H9 (cell line): ENCODE measurements around the gene EPB41. TPM values are rescaled to one million over a fixed set of nuclear protein-coding genes. Genes with fewer than 3 reads are reported as not detected.

Experiments used
- DNase-seq: peaks from one replicate; pipeline ENCODE4 v3.0.0-alpha.2; 2017
- H2AFZ ChIP-seq: one replicate; pipeline ENCODE4 v1.6.1; 2013; ENCODE audit warnings: mild to moderate bottlenecking, low read length, control low read depth, moderate library complexity
- H2AK5ac ChIP-seq: 2 replicates; pipeline ENCODE4 v1.6.1; 2013; ENCODE audit warnings: low read length, control low read depth, mixed read lengths; ENCODE audit not compliant: insufficient read length
- H2BK120ac ChIP-seq: one replicate; pipeline ENCODE4 v1.6.1; 2013; ENCODE audit warnings: low read depth, mild to moderate bottlenecking, low read length, control low read depth, inconsistent platforms; ENCODE audit not compliant: poor library complexity, severe bottlenecking
- H2BK12ac ChIP-seq: 2 replicates; pipeline ENCODE4 v1.6.1; 2013; ENCODE audit warnings: low read length, control low read depth, mixed read lengths, low read depth; ENCODE audit not compliant: insufficient read length
- H2BK15ac ChIP-seq: 2 replicates; pipeline ENCODE4 v1.6.1; 2013; ENCODE audit warnings: low read depth, low read length, control low read depth
- H2BK20ac ChIP-seq: one replicate; pipeline ENCODE4 v1.6.1; 2013; ENCODE audit warnings: low read depth, mild to moderate bottlenecking, low read length, control low read depth, inconsistent platforms; ENCODE audit not compliant: poor library complexity, severe bottlenecking
- H2BK5ac ChIP-seq: 2 replicates; pipeline ENCODE4 v1.6.1; 2013; ENCODE audit warnings: low read length, control low read depth, mixed read lengths; ENCODE audit not compliant: insufficient read length
- H3K14ac ChIP-seq: 2 replicates; pipeline ENCODE4 v1.6.1; 2013; ENCODE audit warnings: low read length, control low read depth; ENCODE audit not compliant: insufficient read depth
- H3K18ac ChIP-seq: 2 replicates; pipeline ENCODE4 v1.6.1; 2013; ENCODE audit warnings: low read depth, mild to moderate bottlenecking, mixed read lengths, low read length, control low read depth; ENCODE audit not compliant: insufficient read length
- H3K23ac ChIP-seq: 2 replicates; pipeline ENCODE4 v1.6.1; 2013; ENCODE audit warnings: low read length, control low read depth, mixed read lengths, low read depth; ENCODE audit not compliant: insufficient read length
- H3K23me2 ChIP-seq: 2 replicates; pipeline ENCODE4 v1.6.1; 2013; ENCODE audit warnings: low read depth, mild to moderate bottlenecking, mixed read lengths, low read length, control low read depth; ENCODE audit not compliant: insufficient read length, poor library complexity, severe bottlenecking
- H3K27ac ChIP-seq: 2 replicates; pipeline ENCODE4 v1.5.1; 2013; ENCODE audit warnings: low read length, control low read depth, mixed read lengths, low read depth; ENCODE audit not compliant: insufficient read length
- H3K27me3 ChIP-seq: 2 replicates; pipeline ENCODE4 v1.6.1; 2013; ENCODE audit warnings: low read length, control low read depth, inconsistent platforms; ENCODE audit not compliant: insufficient read depth
- H3K4ac ChIP-seq: 2 replicates; pipeline ENCODE4 v1.6.1; 2013; ENCODE audit warnings: low read depth, mild to moderate bottlenecking, control low read depth, inconsistent platforms, low read length, moderate library complexity
- H3K4me1 ChIP-seq: 2 replicates; pipeline ENCODE4 v1.6.1; 2013; ENCODE audit warnings: low read length, control low read depth, inconsistent platforms; ENCODE audit not compliant: insufficient read depth
- H3K4me2 ChIP-seq: 2 replicates; pipeline ENCODE4 v1.6.1; 2013; ENCODE audit warnings: low read length, control low read depth, mixed read lengths; ENCODE audit not compliant: insufficient read length, insufficient read depth
- H3K56ac ChIP-seq: 2 replicates; pipeline ENCODE4 v1.6.1; 2013; ENCODE audit warnings: low read depth, mild to moderate bottlenecking, mixed read lengths, low read length, control low read depth; ENCODE audit not compliant: insufficient read length
- H3K79me1 ChIP-seq: 2 replicates; pipeline ENCODE4 v1.6.1; 2013; ENCODE audit warnings: low read depth, mild to moderate bottlenecking, moderate library complexity, low read length, control low read depth, inconsistent platforms; ENCODE audit not compliant: insufficient read depth, poor library complexity, severe bottlenecking
- H3K79me2 ChIP-seq: 2 replicates; pipeline ENCODE4 v1.6.1; 2013; ENCODE audit warnings: low read length, control low read depth, inconsistent platforms; ENCODE audit not compliant: insufficient read depth
- H3K9ac ChIP-seq: 2 replicates; pipeline ENCODE4 v1.6.1; 2013; ENCODE audit warnings: low read length, control low read depth, mixed read lengths; ENCODE audit not compliant: insufficient read length; ENCODE audit errors: extremely low read depth
- H3K9me3 ChIP-seq: one replicate; pipeline ENCODE4 v1.6.1; 2013; ENCODE audit warnings: low read depth, low read length, inconsistent platforms; ENCODE audit not compliant: control insufficient read depth
- H3T11ph ChIP-seq: one replicate; pipeline ENCODE4 v1.6.1; 2013; ENCODE audit warnings: mild to moderate bottlenecking, low read length, control low read depth, inconsistent platforms
- H4K20me1 ChIP-seq: one replicate; pipeline ENCODE4 v1.6.1; 2013; ENCODE audit not compliant: control insufficient read depth, insufficient read length, insufficient read depth
- H4K5ac ChIP-seq: 2 replicates; pipeline ENCODE4 v1.6.1; 2013; ENCODE audit warnings: low read depth, mild to moderate bottlenecking, mixed read lengths, low read length, control low read depth; ENCODE audit not compliant: insufficient read length
- H4K8ac ChIP-seq: replicated peaks from 2 replicates; pipeline ENCODE4 v1.6.1; 2013; ENCODE audit warnings: low read length, control low read depth, mixed read lengths, low read depth; ENCODE audit not compliant: insufficient read length
- H4K91ac ChIP-seq: 2 replicates; pipeline ENCODE4 v1.6.1; 2013; ENCODE audit warnings: low read depth, mild to moderate bottlenecking, moderate library complexity, mixed read lengths, low read length, control low read depth; ENCODE audit not compliant: insufficient read length
- H3K27ac Mint-ChIP-seq, 3 experiments: 2 replicates in 2 of 3; 3 replicates in 1 of 3; pipeline ENCODE4 v1.8.0; 2020 to 2021; ENCODE audit warnings: mixed read lengths in 3 of 3, mild to moderate bottlenecking in 1 of 3, moderate library complexity in 1 of 3
- H3K27me3 Mint-ChIP-seq: 2 replicates; pipeline ENCODE4 v1.8.0; 2021; ENCODE audit warnings: low read depth, mild to moderate bottlenecking, moderate library complexity, mixed read lengths
- H3K36me3 Mint-ChIP-seq, 3 experiments: 2 replicates in 2 of 3; 3 replicates in 1 of 3; pipeline ENCODE4 v1.8.0; 2020 to 2021; ENCODE audit warnings: low read depth in 3 of 3, mixed read lengths in 3 of 3; ENCODE audit not compliant: insufficient read depth in 1 of 3
- H3K4me1 Mint-ChIP-seq, 2 experiments: 2 replicates each; pipeline ENCODE4 v1.8.0; 2020; ENCODE audit warnings: mixed read lengths in 2 of 2
- H3K4me3 Mint-ChIP-seq, 2 experiments: 2 replicates in 1 of 2; 3 replicates in 1 of 2; pipeline ENCODE4 v1.8.0; 2020 to 2021; ENCODE audit warnings: mild to moderate bottlenecking in 2 of 2, mixed read lengths in 2 of 2, moderate library complexity in 1 of 2
- H3K9me3 Mint-ChIP-seq, 2 experiments: 2 replicates in 1 of 2; 3 replicates in 1 of 2; pipeline ENCODE4 v1.8.0; 2020; ENCODE audit warnings: mild to moderate bottlenecking in 2 of 2, mixed read lengths in 2 of 2, moderate library complexity in 1 of 2
- WGBS: extraction: QIAGEN DNeasy Blood & Tissue Kit; methylation state at CpG from one replicate; pipeline ENCODE4 v1.1.7; 2013; ENCODE audit warnings: missing lambda C conversion rate, low lambda C conversion rate, mixed read lengths; ENCODE audit not compliant: insufficient read length; ENCODE audit errors: extremely low coverage; 5-methylcytosine and 5-hydroxymethylcytosine counted together
- long read RNA-seq: library from polyadenylated mRNA; unstranded; transcript quantifications from one replicate; pipeline ENCODE4 v2.0.0, GENCODE V29; 2020
- total RNA-seq: library from RNA; stranded (reverse); gene quantifications from 2 replicates; pipeline ENCODE4 v1.2.1, GENCODE V29; 2021
- TF ChIP-seq, protein P1 (sequence below): fragments of 200-600 bp; sonication (generic); conservative IDR thresholded peaks from 3 replicates; pipeline ENCODE4 v1.8.0; 2021; ENCODE audit warnings: antibody characterized with exemption, mild to moderate bottlenecking

EPB41 gene
- 72.5 and 75.4 TPM in 2 replicates for total RNA-seq
- long read RNA-seq, partial matches to known transcripts, result 78 of 121 reads
- long read RNA-seq, other reads (novel, unspliced or antisense), result 43 of 121 reads

DNA sequence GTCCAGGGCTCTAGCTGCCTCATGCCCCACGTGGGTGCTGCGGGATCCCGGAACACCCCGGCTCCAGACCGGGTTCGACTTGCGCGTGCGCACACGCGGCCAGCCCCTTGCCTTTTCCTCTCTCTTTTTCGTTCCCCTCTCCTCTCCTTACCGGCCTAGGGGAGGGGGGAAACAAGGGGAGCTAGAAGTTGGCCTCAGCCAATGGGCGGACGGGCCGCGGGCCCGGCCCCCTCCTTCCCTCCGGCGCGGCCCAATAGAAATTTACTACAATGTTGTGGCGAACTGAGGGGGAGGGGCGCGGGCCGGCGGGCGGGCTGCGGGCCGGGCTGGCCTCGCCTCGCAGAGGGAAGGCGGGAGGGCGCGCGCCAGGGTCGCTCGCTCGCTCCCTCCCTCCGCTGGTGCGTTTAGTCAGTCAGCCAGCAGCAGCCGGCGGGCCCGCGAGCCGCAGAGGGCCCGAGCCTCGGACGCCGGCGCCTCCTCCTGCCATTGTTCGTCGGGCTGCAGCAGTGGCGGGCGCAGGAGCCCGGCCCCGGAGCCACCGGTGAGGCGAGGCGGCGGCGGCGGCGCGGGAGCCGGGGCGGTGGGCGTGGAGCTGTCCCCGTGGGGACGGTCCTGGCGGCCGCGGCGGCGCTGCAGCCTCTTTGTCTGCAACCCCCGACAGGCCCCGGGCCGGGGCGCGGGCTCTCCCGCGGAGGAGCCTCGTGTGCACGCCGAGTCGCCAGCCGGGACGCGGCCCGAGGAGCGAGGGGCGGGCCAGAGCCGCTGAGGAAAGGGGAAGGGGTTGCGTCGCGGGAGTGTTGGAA lies at the start of gene EPB41:
Gene EPB41 (plus strand): TSS at position 342 of the 803 bp plus-strand sequence. CDS start 72,869 bp downstream, outside the sequence.
- Histone ChIP-seq H2BK120ac (no peak within 1 kb of the TSS), H3K14ac (peak within 1 kb of the TSS; percentile 74), H3K23ac (no peak within 1 kb of the TSS), H4K5ac (peak within 1 kb of the TSS; percentile 79), H2BK20ac (no peak within 1 kb of the TSS), H4K20me1 (no peaks in the 10 kb centered on the region), H2AFZ (peak within 1 kb of the TSS; percentile 3), H3K79me2 (peaks cover 2% of the 10 kb centered on the region; the same call in 1 of the 2 replicates), H3K4me1 (peaks cover 2% of the 10 kb centered on the region; the same call in 1 of the 2 replicates), H3K27ac (no peak within 1 kb of the TSS), H2BK5ac (no peak within 1 kb of the TSS), H4K8ac (no peak within 1 kb of the TSS), H3K56ac (no peak within 1 kb of the TSS), H3K27me3 (no peaks in the 10 kb centered on the region), H3K23me2 (peaks cover 4% of the 10 kb centered on the region), H3K9me3 (no peaks in the 10 kb centered on the region), H3K4me2 (peak within 1 kb of the TSS; percentile 75), H3K79me1 (no peaks in the 10 kb centered on the region), H2AK5ac (no peak within 1 kb of the TSS), H2BK12ac (no peak within 1 kb of the TSS), H4K91ac (no peak within 1 kb of the TSS), H3K9ac (peak within 1 kb of the TSS; percentile 49), H3K4ac (no peak within 1 kb of the TSS), H2BK15ac (no peak within 1 kb of the TSS), H3T11ph (no peak within 1 kb of the TSS), H3K18ac (peak within 1 kb of the TSS; percentile 59)
- Mint-ChIP-seq H3K36me3 (no peaks in the 10 kb centered on the region; a peak in 1 of 7 replicates), H3K9me3 (no peaks in the 10 kb centered on the region; a peak in 1 of 5 replicates), H3K4me1 (peaks cover 12 to 37% of the 10 kb centered on the region in 2 experiments), H3K27ac (peak within 1 kb of the TSS; percentile 87 to 99 (median 98)), H3K4me3 (peak within 1 kb of the TSS; percentile 98 to 100), H3K27me3 (peaks cover 5% of the 10 kb centered on the region; the same call in 1 of the 2 replicates)
- DNase-seq, result peak; percentile 98
- WGBS, result no CpG with 5 or more reads among the region's 95 CpGs
- TF ChIP-seq, protein P1, sequence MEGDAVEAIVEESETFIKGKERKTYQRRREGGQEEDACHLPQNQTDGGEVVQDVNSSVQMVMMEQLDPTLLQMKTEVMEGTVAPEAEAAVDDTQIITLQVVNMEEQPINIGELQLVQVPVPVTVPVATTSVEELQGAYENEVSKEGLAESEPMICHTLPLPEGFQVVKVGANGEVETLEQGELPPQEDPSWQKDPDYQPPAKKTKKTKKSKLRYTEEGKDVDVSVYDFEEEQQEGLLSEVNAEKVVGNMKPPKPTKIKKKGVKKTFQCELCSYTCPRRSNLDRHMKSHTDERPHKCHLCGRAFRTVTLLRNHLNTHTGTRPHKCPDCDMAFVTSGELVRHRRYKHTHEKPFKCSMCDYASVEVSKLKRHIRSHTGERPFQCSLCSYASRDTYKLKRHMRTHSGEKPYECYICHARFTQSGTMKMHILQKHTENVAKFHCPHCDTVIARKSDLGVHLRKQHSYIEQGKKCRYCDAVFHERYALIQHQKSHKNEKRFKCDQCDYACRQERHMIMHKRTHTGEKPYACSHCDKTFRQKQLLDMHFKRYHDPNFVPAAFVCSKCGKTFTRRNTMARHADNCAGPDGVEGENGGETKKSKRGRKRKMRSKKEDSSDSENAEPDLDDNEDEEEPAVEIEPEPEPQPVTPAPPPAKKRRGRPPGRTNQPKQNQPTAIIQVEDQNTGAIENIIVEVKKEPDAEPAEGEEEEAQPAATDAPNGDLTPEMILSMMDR, result no peak
